Liver (tissue), 9 donors: ENCODE data around the gene UTP25. TPM values are rescaled to one million over a fixed set of nuclear protein-coding genes. Genes with fewer than 3 reads are reported as not detected.

Experiments used
- DNase-seq: peaks from one replicate; pipeline ENCODE4 v3.0.0-alpha.2; 2017; ENCODE audit warnings: low spot score
- H3K27ac ChIP-seq, 2 donors: one replicate each; pipeline ENCODE4 v1.7.0; 2013; ENCODE audit warnings: inconsistent platforms in 2 of 2, low read length in 2 of 2, control low read depth in 1 of 2, low read depth in 1 of 2, mild to moderate bottlenecking in 1 of 2
- H3K27me3 ChIP-seq, 4 donors: one replicate each; pipeline versions ENCODE4 v1.6.1 to v1.7.0; 2013; ENCODE audit warnings: low read length in 3 of 4, inconsistent platforms in 1 of 4, mild to moderate bottlenecking in 1 of 4, moderate library complexity in 1 of 4; ENCODE audit not compliant: control insufficient read depth in 4 of 4, insufficient read depth in 4 of 4
- H3K36me3 ChIP-seq, 4 donors: one replicate each; pipeline versions ENCODE4 v1.6.1 to v1.7.0; 2013; ENCODE audit warnings: low read length in 3 of 4, mild to moderate bottlenecking in 3 of 4, low read depth in 1 of 4, moderate library complexity in 1 of 4; ENCODE audit not compliant: control insufficient read depth in 4 of 4, insufficient read depth in 3 of 4
- H3K4me1 ChIP-seq, 4 donors: one replicate each; pipeline versions ENCODE4 v1.6.1 to v1.7.0; 2013; ENCODE audit warnings: low read length in 3 of 4, mild to moderate bottlenecking in 3 of 4, moderate library complexity in 1 of 4; ENCODE audit not compliant: control insufficient read depth in 4 of 4, insufficient read depth in 4 of 4
- H3K4me3 ChIP-seq, 3 donors: one replicate each; pipeline versions ENCODE4 v1.6.1 to v1.7.0; 2013; ENCODE audit warnings: low read length in 3 of 3, control low read depth in 1 of 3, low read depth in 1 of 3, mild to moderate bottlenecking in 1 of 3
- H3K9ac ChIP-seq, 2 donors: one replicate each; pipeline ENCODE4 v1.7.0; 2013; ENCODE audit warnings: low read length in 2 of 2, mild to moderate bottlenecking in 2 of 2, moderate library complexity in 2 of 2, control low read depth in 1 of 2, low read depth in 1 of 2
- H3K9me3 ChIP-seq, 4 donors: one replicate each; pipeline versions ENCODE4 v1.6.1 to v1.7.0; 2013; ENCODE audit warnings: low read length in 3 of 4; ENCODE audit not compliant: control insufficient read depth in 4 of 4
- EGR1 ChIP-seq, 2 donors: IDR thresholded peaks; 2 replicates each; pipeline ENCODE4 v1.6.1; 2016 to 2018; ENCODE audit warnings: antibody characterized with exemption in 2 of 2, low read depth in 2 of 2
- FOXA1 ChIP-seq: IDR thresholded peaks from 2 replicates; pipeline ENCODE4 v1.6.1; 2016; ENCODE audit warnings: antibody characterized with exemption
- FOXA2 ChIP-seq: IDR thresholded peaks from 2 replicates; pipeline ENCODE4 v1.6.1; 2016; ENCODE audit warnings: antibody characterized with exemption
- GABPA ChIP-seq, 2 donors: IDR thresholded peaks in 1 of 2; conservative IDR thresholded peaks in 1 of 2; 2 replicates each; pipeline ENCODE4 v1.6.1; 2016; ENCODE audit warnings: antibody characterized with exemption in 2 of 2, mild to moderate bottlenecking in 1 of 2, moderate library complexity in 1 of 2
- HNF4A ChIP-seq, 2 donors: conservative IDR thresholded peaks; 2 replicates each; pipeline ENCODE4 v1.6.1; 2016; ENCODE audit warnings: antibody characterized with exemption in 2 of 2, mild to moderate bottlenecking in 2 of 2
- HNF4G ChIP-seq: IDR thresholded peaks from 2 replicates; pipeline ENCODE4 v1.6.1; 2016; ENCODE audit warnings: antibody characterized with exemption
- JUND ChIP-seq, 2 donors: IDR thresholded peaks; 2 replicates each; pipeline ENCODE4 v1.6.1; 2016; ENCODE audit warnings: antibody characterized with exemption in 2 of 2
- NR2F2 ChIP-seq: IDR thresholded peaks from 2 replicates; pipeline ENCODE4 v1.6.1; 2016; ENCODE audit warnings: antibody characterized with exemption
- RAD21 ChIP-seq, 2 donors: IDR thresholded peaks; 2 replicates each; pipeline ENCODE4 v1.6.1; 2016; ENCODE audit warnings: antibody characterized with exemption in 2 of 2, mild to moderate bottlenecking in 2 of 2
- RXRA ChIP-seq, 2 donors: IDR thresholded peaks; 2 replicates each; pipeline ENCODE4 v1.6.1; 2017 to 2018; ENCODE audit warnings: antibody characterized with exemption in 2 of 2, mild to moderate bottlenecking in 1 of 2
- SP1 ChIP-seq: IDR thresholded peaks from 2 replicates; pipeline ENCODE4 v1.6.1; 2018; ENCODE audit warnings: antibody characterized with exemption, mild to moderate bottlenecking
- TAF1 ChIP-seq: conservative IDR thresholded peaks from 2 replicates; pipeline ENCODE4 v1.6.1; 2016; ENCODE audit warnings: antibody characterized with exemption, mild to moderate bottlenecking
- YY1 ChIP-seq: IDR thresholded peaks from 2 replicates; pipeline ENCODE4 v1.6.1; 2016; ENCODE audit warnings: antibody characterized with exemption, mild to moderate bottlenecking
- WGBS: extraction: QIAGEN DNeasy Blood & Tissue Kit; methylation state at CpG from one replicate; pipeline ENCODE4 v1.1.7; 2013; 5-methylcytosine and 5-hydroxymethylcytosine counted together
- polyA plus RNA-seq, 2 donors: library from polyadenylated mRNA; stranded (reverse) in 1 of 2; unstranded in 1 of 2; fragments of 200-250 nt in 1 of 2; fragments of >200 nt in 1 of 2; fragmentation: Nextera tagmentation in 1 of 2; extraction: Ambion mirVana in 1 of 2; gene quantifications; one replicate each; pipeline versions ENCODE4 v1.2.1 to v1.2.3, GENCODE V29; 2013 to 2015
- total RNA-seq, 2 donors: library from RNA; depleted of rRNA; stranded (reverse); fragments of >200 nt; gene quantifications; one replicate each; pipeline ENCODE4 v1.2.3, GENCODE V29; 2014
- TF ChIP-seq, protein P1 (sequence below): fragments of 150-350 bp; IDR thresholded peaks from 2 replicates; pipeline ENCODE4 v1.5.1; 2017; ENCODE audit warnings: improper control_type of control experiment, low read depth, low read length; ENCODE audit not compliant: missing input control
- TF ChIP-seq, protein P2 (sequence below): IDR thresholded peaks from 2 replicates; pipeline ENCODE4 v1.6.1; 2016; ENCODE audit warnings: antibody characterized with exemption
- TF ChIP-seq, protein P3 (sequence below): IDR thresholded peaks from 2 replicates; pipeline ENCODE4 v1.6.1; 2016; ENCODE audit warnings: antibody characterized with exemption
- TF ChIP-seq, protein P4 (sequence below): IDR thresholded peaks from 2 replicates; pipeline ENCODE4 v1.6.1; 2016; ENCODE audit warnings: antibody characterized with exemption, mild to moderate bottlenecking
- TF ChIP-seq, protein P5 (sequence below): IDR thresholded peaks from 2 replicates; pipeline ENCODE4 v1.6.1; 2016; ENCODE audit warnings: antibody characterized with exemption
- donor health status: healthy.
- donor health status: healthy.
- donor health status: healthy.
- donor health status: healthy.
- donor health status: healthy.

The UTP25 gene
- total and polyA plus RNA-seq, 4 donors, result 2.4 to 7.7 (median 3.0) TPM

DNA sequence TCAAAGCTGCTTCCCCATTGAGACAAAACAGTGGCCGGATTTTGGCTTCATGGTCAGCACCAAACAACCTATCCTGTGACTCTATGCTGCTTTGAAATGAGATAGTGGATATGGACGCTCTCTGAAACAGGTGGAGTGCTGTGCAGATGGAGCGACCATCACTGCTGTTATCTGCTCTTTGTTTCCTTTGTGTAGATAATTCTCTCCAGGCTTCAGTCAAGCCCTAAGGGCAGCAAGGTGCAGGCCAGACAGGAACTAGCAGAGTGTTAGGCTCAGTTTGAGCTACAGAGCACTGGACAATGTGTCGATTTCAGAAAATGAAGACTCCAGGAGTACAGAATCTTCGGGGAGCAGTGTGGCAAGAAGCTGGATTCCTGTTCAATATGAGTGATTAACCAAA is 17.0 kb upstream of the UTP25 start:
- no peak overlapping the region for H3K9ac ChIP-seq
- H3K36me3 ChIP-seq, result no peaks in the 10 kb centered on the region
- TF ChIP-seq, protein P1, sequence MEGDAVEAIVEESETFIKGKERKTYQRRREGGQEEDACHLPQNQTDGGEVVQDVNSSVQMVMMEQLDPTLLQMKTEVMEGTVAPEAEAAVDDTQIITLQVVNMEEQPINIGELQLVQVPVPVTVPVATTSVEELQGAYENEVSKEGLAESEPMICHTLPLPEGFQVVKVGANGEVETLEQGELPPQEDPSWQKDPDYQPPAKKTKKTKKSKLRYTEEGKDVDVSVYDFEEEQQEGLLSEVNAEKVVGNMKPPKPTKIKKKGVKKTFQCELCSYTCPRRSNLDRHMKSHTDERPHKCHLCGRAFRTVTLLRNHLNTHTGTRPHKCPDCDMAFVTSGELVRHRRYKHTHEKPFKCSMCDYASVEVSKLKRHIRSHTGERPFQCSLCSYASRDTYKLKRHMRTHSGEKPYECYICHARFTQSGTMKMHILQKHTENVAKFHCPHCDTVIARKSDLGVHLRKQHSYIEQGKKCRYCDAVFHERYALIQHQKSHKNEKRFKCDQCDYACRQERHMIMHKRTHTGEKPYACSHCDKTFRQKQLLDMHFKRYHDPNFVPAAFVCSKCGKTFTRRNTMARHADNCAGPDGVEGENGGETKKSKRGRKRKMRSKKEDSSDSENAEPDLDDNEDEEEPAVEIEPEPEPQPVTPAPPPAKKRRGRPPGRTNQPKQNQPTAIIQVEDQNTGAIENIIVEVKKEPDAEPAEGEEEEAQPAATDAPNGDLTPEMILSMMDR, result no peak
- H3K4me3 ChIP-seq, result no peak overlapping the region
- no peaks in the 10 kb centered on the region for H3K9me3 ChIP-seq
- WGBS, result 80% methylated on average over 5 of the region's 5 CpGs
- no peak for DNase-seq
- H3K4me1 ChIP-seq, result peaks cover 0 to 8% (median 4%) of the 10 kb centered on the region in 4 donors
- H3K27me3 ChIP-seq, result no peaks in the 10 kb centered on the region
- no peak overlapping the region for H3K27ac ChIP-seq

DNA sequence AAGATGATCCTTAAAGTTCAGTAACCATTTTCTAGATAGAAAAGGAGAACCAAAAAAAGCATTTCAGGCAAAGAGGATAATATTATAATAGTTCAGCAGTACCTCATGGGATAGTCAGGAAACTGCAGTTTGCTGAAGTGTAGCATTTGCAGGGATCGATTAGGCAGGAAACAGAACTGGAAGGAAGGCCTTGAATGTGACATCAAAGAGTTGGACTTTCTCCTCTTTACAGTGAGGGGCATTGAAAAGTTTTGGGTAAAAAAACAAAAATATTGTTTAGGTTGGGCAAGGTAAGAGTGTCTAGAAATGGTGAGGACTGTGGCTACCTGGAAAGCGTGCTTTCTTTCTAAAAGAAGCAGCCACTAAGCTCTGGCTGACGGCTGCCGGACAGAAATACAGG is 13.9 kb upstream of the UTP25 start:
- TF ChIP-seq EGR1 (IDR thresholded peaks at IDR 0.05; ENCODE audit: low read depth in 2 of 2), result no peak
- TF ChIP-seq GABPA (IDR thresholded peaks at IDR 0.05 in 1 of 2, conservative IDR thresholded peaks at IDR 0.05 in 1 of 2), result no peak
- no peak for TF ChIP-seq NR2F2
- TF ChIP-seq, protein P2, sequence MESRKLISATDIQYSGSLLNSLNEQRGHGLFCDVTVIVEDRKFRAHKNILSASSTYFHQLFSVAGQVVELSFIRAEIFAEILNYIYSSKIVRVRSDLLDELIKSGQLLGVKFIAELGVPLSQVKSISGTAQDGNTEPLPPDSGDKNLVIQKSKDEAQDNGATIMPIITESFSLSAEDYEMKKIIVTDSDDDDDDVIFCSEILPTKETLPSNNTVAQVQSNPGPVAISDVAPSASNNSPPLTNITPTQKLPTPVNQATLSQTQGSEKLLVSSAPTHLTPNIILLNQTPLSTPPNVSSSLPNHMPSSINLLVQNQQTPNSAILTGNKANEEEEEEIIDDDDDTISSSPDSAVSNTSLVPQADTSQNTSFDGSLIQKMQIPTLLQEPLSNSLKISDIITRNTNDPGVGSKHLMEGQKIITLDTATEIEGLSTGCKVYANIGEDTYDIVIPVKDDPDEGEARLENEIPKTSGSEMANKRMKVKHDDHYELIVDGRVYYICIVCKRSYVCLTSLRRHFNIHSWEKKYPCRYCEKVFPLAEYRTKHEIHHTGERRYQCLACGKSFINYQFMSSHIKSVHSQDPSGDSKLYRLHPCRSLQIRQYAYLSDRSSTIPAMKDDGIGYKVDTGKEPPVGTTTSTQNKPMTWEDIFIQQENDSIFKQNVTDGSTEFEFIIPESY, result no peak
- TF ChIP-seq SP1, result no peak
- TF ChIP-seq HNF4G, result no peak
- no peak for TF ChIP-seq JUND (IDR thresholded peaks at IDR 0.05)
- TF ChIP-seq YY1, result no peak
- TF ChIP-seq, protein P3, sequence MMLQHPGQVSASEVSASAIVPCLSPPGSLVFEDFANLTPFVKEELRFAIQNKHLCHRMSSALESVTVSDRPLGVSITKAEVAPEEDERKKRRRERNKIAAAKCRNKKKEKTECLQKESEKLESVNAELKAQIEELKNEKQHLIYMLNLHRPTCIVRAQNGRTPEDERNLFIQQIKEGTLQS, result no peak
- no peak for TF ChIP-seq RXRA (IDR thresholded peaks at IDR 0.05)
- TF ChIP-seq TAF1, result no peak
- no peak for TF ChIP-seq FOXA2
- TF ChIP-seq, protein P4, sequence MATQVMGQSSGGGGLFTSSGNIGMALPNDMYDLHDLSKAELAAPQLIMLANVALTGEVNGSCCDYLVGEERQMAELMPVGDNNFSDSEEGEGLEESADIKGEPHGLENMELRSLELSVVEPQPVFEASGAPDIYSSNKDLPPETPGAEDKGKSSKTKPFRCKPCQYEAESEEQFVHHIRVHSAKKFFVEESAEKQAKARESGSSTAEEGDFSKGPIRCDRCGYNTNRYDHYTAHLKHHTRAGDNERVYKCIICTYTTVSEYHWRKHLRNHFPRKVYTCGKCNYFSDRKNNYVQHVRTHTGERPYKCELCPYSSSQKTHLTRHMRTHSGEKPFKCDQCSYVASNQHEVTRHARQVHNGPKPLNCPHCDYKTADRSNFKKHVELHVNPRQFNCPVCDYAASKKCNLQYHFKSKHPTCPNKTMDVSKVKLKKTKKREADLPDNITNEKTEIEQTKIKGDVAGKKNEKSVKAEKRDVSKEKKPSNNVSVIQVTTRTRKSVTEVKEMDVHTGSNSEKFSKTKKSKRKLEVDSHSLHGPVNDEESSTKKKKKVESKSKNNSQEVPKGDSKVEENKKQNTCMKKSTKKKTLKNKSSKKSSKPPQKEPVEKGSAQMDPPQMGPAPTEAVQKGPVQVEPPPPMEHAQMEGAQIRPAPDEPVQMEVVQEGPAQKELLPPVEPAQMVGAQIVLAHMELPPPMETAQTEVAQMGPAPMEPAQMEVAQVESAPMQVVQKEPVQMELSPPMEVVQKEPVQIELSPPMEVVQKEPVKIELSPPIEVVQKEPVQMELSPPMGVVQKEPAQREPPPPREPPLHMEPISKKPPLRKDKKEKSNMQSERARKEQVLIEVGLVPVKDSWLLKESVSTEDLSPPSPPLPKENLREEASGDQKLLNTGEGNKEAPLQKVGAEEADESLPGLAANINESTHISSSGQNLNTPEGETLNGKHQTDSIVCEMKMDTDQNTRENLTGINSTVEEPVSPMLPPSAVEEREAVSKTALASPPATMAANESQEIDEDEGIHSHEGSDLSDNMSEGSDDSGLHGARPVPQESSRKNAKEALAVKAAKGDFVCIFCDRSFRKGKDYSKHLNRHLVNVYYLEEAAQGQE, result no peak
- TF ChIP-seq, protein P5, sequence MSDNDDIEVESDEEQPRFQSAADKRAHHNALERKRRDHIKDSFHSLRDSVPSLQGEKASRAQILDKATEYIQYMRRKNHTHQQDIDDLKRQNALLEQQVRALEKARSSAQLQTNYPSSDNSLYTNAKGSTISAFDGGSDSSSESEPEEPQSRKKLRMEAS, result no peak
- no peak for TF ChIP-seq HNF4A (conservative IDR thresholded peaks at IDR 0.05)
- TF ChIP-seq RAD21 (IDR thresholded peaks at IDR 0.05), result no peak
- TF ChIP-seq, protein P1, result no peak
- TF ChIP-seq FOXA1, result no peak
- Histone ChIP-seq H3K36me3 (no peaks in the 10 kb centered on the region), H3K4me3 (no peak overlapping the region), H3K4me1 (no peaks in the 10 kb centered on the region), H3K27me3 (no peaks in the 10 kb centered on the region), H3K9ac (no peak overlapping the region), H3K9me3 (no peaks in the 10 kb centered on the region), H3K27ac (no peak overlapping the region)
- WGBS, result 91% methylated on average over 4 of the region's 4 CpGs
- DNase-seq, result no peak
